K562 (cell line): ENCODE results near the gene KTN1.

Source experiments
- ESRRA ChIP-seq: fragments of 450-650 bp; IDR thresholded peaks from 2 replicates; pipeline ENCODE4 v1.6.1; 2014; ENCODE audit warnings: low read depth, mild to moderate bottlenecking, moderate library complexity, borderline replicate concordance
- FOXA1 ChIP-seq: fragments of 450-650 bp; IDR thresholded peaks from 2 replicates; pipeline ENCODE4 v1.6.1; 2016; ENCODE audit warnings: mild to moderate bottlenecking, borderline replicate concordance
- GTF2A2 ChIP-seq: IDR thresholded peaks from 2 replicates; pipeline ENCODE4 v1.6.1; 2016; ENCODE audit warnings: mild to moderate bottlenecking, missing genetic modification characterization, missing compliant biosample characterization
- L3MBTL2 ChIP-seq: fragments of 450-650 bp; IDR thresholded peaks from 2 replicates; pipeline ENCODE4 v1.6.1; 2016; ENCODE audit warnings: mild to moderate bottlenecking, moderate library complexity
- POLR2AphosphoS5 ChIP-seq: IDR thresholded peaks from 2 replicates; pipeline ENCODE4 v1.6.1; 2011; ENCODE audit warnings: mild to moderate bottlenecking, low read depth, low read length, moderate library complexity; ENCODE audit not compliant: control insufficient read depth, insufficient read depth
- REST ChIP-seq, 2 experiments: fragments of 450-650 bp; formaldehyde crosslinking in 1 of 2; IDR thresholded peaks; 2 replicates each; pipeline versions ENCODE4 v1.4.0 to v1.6.1; 2014 to 2020; ENCODE audit warnings: mild to moderate bottlenecking in 2 of 2, borderline replicate concordance in 1 of 2, low read depth in 1 of 2
- ZBTB5 ChIP-seq: fragments of 450-650 bp; IDR thresholded peaks from 2 replicates; pipeline ENCODE4 v1.6.1; 2017; ENCODE audit warnings: antibody characterized with exemption
- TF ChIP-seq, protein P1 (sequence below): fragments of 250-450 bp; sonication (Bioruptor Pico); IDR thresholded peaks from 2 replicates; pipeline ENCODE4 v1.4.0; 2020; ENCODE audit warnings: mild to moderate bottlenecking, moderate library complexity
- TF ChIP-seq, protein P2 (sequence below): conservative IDR thresholded peaks from 2 replicates; pipeline ENCODE4 v1.6.1; 2011; ENCODE audit warnings: low read depth, mild to moderate bottlenecking, low read length; ENCODE audit not compliant: control insufficient read depth

GRCh38 chr14:55715889-55716288 is 135.9 kb downstream of the KTN1 start:
- TF ChIP-seq GTF2A2 (tag): no peak
- no peak for TF ChIP-seq REST (IDR thresholded peaks at IDR 0.05; ENCODE audit: borderline replicate concordance)
- no peak for TF ChIP-seq REST (CRISPR knock-in tag; IDR thresholded peaks at IDR 0.05; ENCODE audit: low read depth)
- TF ChIP-seq POLR2AphosphoS5: no peak
- TF ChIP-seq FOXA1: no peak
- no peak for TF ChIP-seq L3MBTL2
- no peak for TF ChIP-seq ZBTB5
- TF ChIP-seq, protein P1, sequence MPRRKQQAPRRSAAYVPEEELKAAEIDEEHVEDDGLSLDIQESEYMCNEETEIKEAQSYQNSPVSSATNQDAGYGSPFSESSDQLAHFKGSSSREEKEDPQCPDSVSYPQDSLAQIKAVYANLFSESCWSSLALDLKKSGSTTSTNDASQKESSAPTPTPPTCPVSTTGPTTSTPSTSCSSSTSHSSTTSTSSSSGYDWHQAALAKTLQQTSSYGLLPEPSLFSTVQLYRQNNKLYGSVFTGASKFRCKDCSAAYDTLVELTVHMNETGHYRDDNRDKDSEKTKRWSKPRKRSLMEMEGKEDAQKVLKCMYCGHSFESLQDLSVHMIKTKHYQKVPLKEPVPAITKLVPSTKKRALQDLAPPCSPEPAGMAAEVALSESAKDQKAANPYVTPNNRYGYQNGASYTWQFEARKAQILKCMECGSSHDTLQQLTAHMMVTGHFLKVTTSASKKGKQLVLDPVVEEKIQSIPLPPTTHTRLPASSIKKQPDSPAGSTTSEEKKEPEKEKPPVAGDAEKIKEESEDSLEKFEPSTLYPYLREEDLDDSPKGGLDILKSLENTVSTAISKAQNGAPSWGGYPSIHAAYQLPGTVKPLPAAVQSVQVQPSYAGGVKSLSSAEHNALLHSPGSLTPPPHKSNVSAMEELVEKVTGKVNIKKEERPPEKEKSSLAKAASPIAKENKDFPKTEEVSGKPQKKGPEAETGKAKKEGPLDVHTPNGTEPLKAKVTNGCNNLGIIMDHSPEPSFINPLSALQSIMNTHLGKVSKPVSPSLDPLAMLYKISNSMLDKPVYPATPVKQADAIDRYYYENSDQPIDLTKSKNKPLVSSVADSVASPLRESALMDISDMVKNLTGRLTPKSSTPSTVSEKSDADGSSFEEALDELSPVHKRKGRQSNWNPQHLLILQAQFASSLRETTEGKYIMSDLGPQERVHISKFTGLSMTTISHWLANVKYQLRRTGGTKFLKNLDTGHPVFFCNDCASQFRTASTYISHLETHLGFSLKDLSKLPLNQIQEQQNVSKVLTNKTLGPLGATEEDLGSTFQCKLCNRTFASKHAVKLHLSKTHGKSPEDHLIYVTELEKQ (CRISPR knock-in tag): no peak
- no peak for TF ChIP-seq ESRRA
- TF ChIP-seq, protein P2, sequence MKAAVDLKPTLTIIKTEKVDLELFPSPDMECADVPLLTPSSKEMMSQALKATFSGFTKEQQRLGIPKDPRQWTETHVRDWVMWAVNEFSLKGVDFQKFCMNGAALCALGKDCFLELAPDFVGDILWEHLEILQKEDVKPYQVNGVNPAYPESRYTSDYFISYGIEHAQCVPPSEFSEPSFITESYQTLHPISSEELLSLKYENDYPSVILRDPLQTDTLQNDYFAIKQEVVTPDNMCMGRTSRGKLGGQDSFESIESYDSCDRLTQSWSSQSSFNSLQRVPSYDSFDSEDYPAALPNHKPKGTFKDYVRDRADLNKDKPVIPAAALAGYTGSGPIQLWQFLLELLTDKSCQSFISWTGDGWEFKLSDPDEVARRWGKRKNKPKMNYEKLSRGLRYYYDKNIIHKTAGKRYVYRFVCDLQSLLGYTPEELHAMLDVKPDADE: no peak
